ENCODE data around the gene DOCK3.
"Not testable (repeated sequence)": the region's sequence is repeated elsewhere in the genome, so short reads cannot be mapped to it uniquely, and the experiment has no call there.

The DOCK3 gene

DNA sequence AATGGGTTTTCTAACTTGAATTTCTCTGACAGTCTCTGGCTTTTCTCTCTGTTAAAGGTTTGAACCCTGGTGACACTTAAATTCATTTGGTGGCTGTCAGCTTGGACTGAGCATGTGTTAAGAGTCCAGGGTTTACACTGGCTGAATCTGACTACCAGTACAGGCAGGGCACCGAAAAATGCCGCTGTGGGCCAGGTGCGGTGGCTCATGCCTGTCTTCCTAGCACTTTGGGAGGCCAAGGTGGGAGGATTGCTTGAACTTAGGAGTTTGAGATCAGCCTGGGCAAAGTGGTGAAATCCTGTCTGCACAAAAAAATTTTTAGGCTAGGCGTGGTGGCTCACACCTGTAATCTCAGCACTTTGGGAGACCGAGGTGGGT is 712.1 kb downstream of the DOCK3 start:
- H3K4me3 ChIP-seq (ENCODE audit: low read depth, low read length): peak overlapping the region; percentile 78
- TF ChIP-seq, protein P1, sequence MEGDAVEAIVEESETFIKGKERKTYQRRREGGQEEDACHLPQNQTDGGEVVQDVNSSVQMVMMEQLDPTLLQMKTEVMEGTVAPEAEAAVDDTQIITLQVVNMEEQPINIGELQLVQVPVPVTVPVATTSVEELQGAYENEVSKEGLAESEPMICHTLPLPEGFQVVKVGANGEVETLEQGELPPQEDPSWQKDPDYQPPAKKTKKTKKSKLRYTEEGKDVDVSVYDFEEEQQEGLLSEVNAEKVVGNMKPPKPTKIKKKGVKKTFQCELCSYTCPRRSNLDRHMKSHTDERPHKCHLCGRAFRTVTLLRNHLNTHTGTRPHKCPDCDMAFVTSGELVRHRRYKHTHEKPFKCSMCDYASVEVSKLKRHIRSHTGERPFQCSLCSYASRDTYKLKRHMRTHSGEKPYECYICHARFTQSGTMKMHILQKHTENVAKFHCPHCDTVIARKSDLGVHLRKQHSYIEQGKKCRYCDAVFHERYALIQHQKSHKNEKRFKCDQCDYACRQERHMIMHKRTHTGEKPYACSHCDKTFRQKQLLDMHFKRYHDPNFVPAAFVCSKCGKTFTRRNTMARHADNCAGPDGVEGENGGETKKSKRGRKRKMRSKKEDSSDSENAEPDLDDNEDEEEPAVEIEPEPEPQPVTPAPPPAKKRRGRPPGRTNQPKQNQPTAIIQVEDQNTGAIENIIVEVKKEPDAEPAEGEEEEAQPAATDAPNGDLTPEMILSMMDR (IDR thresholded peaks at IDR 0.05; ENCODE audit: low read depth, low read length): no peak

- not testable (repeated sequence) for H3K4me3 ChIP-seq (ENCODE audit: low read depth, low read length)
Measured at GRCh38 chr3:51387281-51387680, 712.6 kb downstream of the DOCK3 start.

- TF ChIP-seq, protein P1 (IDR thresholded peaks at IDR 0.05; ENCODE audit: low read depth, low read length): no peak; the same call in 1 of the 2 replicates
- H3K4me3 ChIP-seq (ENCODE audit: low read depth, low read length): no peak overlapping the region
Measured at GRCh38 chr3:51388286-51389029, 713.7 kb downstream of the DOCK3 start.

- H3K4me3 ChIP-seq (ENCODE audit: low read depth, low read length): no peak overlapping the region
- TF ChIP-seq, protein P1 (IDR thresholded peaks at IDR 0.05; ENCODE audit: low read depth, low read length): peak; percentile 80
Measured at GRCh38 chr3:51389423-51390183, 714.9 kb downstream of the DOCK3 start.

DNA sequence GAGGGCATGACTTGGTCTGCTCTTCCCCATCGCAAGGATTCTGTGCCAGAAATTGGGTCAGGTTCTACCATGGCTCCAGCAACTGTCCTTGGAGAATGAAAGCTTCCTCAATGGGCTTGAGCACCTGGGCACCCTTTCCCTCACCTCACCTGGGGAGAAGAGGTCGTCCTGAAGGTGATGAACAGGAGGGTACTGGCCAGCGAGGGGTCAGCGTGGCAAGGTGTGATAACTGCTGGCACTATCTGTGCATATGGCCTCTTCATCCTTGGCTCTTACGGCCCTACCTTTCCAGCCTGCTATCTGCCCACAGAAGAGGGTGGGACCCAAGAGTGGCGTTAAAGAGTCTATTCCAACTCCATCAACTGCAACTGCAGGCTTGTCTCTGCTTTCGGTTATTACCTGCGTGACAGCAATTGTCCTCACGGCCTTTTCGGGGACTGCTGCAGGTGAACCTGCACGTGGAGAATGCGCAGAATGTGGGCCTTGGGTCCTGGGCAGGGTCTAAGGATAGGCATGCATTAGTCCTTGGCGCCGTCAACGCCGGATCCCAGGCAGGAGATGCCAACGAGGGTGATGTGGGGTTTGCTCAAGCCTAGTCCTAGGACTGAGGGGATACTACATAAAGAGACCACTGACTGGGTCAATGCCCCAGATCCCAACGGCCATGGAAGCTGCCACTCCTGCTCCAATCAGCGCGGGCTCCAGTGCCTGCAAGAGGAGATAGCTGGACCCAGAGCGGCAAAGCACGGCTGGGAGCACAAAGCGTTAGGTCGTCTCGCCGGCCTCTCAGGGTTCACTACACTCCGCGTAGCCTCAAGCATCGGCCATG is 715.7 kb downstream of the DOCK3 start:
- H3K4me3 ChIP-seq (ENCODE audit: low read depth, low read length): peak overlapping the region; percentile 42
- TF ChIP-seq, protein P1 (IDR thresholded peaks at IDR 0.05; ENCODE audit: low read depth, low read length): peak; percentile 80

- TF ChIP-seq, protein P1 (IDR thresholded peaks at IDR 0.05; ENCODE audit: low read depth, low read length): no peak
Measured at GRCh38 chr3:51391075-51391565, 716.4 kb downstream of the DOCK3 start, which contains the start of gene RBM15B. RBM15B (plus strand) TSS chr3:51391285; CDS start chr3:51391400, 115 bp downstream.

DNA sequence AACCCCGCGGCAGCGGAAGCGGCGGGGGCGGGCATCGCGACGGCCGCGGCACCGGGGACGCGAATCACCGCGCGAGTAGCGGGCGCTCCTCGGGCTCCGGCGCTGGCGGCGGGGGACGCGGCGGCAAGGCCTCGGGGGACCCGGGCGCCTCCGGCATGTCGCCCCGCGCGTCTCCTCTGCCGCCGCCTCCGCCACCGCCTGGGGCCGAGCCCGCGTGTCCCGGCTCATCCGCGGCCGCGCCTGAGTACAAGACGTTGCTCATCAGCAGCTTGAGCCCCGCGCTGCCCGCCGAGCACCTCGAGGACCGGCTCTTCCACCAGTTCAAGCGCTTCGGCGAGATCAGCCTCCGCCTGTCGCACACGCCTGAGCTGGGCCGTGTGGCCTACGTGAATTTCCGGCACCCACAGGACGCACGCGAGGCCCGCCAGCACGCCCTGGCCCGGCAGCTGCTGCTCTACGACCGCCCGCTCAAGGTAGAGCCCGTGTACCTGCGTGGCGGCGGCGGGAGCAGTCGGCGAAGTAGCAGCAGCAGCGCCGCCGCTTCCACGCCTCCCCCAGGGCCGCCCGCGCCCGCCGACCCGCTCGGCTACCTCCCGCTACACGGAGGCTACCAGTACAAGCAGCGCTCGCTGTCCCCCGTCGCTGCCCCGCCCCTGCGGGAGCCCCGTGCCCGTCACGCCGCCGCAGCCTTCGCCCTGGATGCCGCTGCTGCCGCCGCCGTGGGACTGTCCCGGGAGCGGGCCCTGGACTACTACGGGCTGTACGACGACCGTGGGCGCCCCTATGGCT is 717.0 kb downstream of the DOCK3 start:
- H3K4me3 ChIP-seq (ENCODE audit: low read depth, low read length): peak overlapping the region; percentile 72
- TF ChIP-seq, protein P1 (IDR thresholded peaks at IDR 0.05; ENCODE audit: low read depth, low read length): no peak

More at GRCh38 chr3:51391075-51391565, 716.4 kb downstream of the DOCK3 start, which contains the start of gene RBM15B:
- H3K4me3 ChIP-seq (ENCODE audit: low read depth, low read length): peak within 1 kb of the TSS; percentile 72
